ENCODE data around the gene SYNDIG1.

SYNDIG1 gene

DNA sequence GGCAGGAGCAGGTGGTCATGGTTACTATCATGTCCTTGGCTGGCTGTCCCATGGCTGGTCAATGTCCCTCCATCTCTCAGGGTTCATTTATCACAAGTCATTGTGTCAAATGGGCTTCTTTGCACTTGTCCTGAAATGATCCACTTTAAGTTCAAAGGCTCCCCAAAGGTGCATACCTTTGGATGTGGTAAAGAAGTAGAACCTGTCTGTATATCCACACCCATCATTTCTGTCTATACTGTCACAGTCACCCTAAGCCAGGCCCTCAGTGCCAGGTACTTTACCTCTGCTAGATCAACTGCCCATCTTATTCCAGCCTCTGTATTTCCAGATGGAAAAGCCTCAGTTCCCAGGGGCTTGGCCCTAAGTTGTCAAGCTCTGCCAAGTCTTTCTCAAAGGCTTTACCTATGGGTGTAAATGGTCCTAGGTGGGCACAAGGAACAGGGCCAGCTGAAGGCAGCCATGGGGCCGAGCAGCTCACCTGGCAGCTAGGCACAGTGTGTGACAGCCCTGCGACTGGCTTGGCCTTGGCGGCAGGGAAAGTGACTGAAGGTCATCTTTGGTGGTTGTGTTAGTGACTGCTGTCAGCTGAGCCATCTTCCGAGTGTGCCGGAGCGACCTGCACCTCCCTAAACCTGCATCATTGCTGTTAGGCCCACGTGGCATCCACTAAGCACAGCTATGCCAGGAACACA, 198.4 kb downstream of the SYNDIG1 start:
- no peak for DNase-seq (ENCODE audit: low read depth)
- TF ChIP-seq, protein P1, sequence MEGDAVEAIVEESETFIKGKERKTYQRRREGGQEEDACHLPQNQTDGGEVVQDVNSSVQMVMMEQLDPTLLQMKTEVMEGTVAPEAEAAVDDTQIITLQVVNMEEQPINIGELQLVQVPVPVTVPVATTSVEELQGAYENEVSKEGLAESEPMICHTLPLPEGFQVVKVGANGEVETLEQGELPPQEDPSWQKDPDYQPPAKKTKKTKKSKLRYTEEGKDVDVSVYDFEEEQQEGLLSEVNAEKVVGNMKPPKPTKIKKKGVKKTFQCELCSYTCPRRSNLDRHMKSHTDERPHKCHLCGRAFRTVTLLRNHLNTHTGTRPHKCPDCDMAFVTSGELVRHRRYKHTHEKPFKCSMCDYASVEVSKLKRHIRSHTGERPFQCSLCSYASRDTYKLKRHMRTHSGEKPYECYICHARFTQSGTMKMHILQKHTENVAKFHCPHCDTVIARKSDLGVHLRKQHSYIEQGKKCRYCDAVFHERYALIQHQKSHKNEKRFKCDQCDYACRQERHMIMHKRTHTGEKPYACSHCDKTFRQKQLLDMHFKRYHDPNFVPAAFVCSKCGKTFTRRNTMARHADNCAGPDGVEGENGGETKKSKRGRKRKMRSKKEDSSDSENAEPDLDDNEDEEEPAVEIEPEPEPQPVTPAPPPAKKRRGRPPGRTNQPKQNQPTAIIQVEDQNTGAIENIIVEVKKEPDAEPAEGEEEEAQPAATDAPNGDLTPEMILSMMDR (conservative IDR thresholded peaks at IDR 0.05; ENCODE audit: low read depth, low read length) = no peak
- no peak overlapping the region for H3K4me3 ChIP-seq (ENCODE audit: low read depth, low read length)

DNA sequence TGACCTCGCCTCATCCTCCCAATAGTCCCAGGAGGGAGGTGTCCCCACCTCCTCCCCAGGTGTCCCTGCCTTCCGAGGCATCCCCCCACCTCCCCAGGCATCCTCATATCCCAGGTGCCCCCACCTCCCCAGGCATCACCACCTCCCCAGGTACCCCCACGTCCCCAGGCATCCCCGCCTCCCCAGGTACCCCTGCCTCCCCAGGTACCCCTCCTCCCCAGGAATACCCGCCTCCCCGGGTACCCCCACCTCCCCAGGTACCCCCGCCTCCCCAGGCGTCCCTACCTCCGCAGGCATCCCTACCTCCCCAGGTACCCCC, 198.9 kb downstream of the SYNDIG1 start:
- no peak for DNase-seq (ENCODE audit: low read depth)
- H3K4me3 ChIP-seq (ENCODE audit: low read depth, low read length) = no peak overlapping the region
- TF ChIP-seq, protein P1 (conservative IDR thresholded peaks at IDR 0.05; ENCODE audit: low read depth, low read length) = no peak

DNA sequence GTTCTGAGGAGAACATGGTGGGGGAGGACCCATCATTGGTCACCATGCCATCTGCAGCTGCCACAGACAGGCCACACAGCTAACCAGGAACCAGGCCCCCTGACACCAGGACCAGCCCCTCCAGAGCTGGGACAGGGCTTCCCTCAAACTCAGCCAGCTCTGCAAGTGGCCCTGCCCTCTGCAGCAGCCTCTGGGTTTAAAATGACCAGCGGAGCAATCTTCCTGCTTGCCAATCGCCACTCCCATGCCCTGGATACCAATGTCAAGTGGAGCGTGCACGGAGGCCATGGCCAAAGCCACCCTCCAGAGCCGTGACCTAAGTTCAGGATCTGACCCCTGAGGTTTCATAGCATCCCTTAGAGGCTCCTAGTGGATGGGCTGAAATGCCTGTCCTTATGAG, 199.4 kb downstream of the SYNDIG1 start:
- no peak for DNase-seq (ENCODE audit: low read depth)
- TF ChIP-seq, protein P1 (conservative IDR thresholded peaks at IDR 0.05; ENCODE audit: low read depth, low read length) = no peak
- H3K4me3 ChIP-seq (ENCODE audit: low read depth, low read length) = no peak overlapping the region

DNA sequence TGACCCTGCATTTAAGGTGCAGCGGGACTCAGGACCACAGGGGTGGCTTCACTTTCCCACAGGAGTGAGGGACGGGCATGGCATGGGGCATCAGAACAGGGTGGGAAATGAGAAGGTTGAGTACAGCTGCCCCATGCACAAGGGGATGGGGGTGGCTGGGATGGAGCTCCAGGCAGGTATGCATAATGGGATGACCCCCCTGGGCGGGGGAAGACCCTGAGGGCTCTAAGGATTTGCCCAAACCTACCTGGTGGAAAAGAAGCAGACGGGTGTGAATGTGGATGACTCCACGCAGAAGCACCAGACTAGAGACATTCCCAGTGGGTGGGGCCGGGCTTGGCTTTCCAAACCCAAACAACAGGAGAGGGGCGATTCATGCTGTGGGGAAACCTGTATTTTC, 200.3 kb downstream of the SYNDIG1 start:
- H3K4me3 ChIP-seq (ENCODE audit: low read depth, low read length) = no peak overlapping the region
- TF ChIP-seq, protein P1 (conservative IDR thresholded peaks at IDR 0.05; ENCODE audit: low read depth, low read length) = no peak
- DNase-seq (ENCODE audit: low read depth) = no peak

DNA sequence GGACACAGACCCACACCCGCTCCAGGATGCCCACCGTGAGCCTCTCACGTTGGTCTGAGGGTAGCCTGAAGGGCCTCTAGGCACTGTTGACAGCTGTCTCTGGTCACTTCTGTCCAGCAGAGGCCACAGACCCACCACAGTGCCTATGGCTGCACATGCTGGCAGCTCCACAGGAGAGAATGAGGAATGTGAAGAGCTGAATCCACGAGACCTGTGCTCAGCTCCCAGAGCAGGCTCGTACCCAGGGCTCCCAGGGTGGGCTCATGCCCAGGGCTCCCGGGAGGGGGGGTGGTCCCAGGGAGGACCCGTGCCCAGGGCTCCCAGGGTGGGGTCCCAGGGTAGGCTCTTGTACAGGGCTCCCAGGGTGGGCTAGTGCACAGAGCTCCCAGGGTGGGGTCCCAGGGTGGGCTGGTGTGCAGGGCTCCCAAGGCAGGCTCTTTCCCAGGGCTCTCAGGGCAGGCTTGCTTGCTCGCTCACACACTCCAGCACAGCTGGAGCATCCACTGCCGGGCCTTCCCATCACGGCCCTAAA, 201.0 kb downstream of the SYNDIG1 start:
- TF ChIP-seq, protein P1 (conservative IDR thresholded peaks at IDR 0.05; ENCODE audit: low read depth, low read length) = no peak
- no peak for DNase-seq (ENCODE audit: low read depth)

DNA sequence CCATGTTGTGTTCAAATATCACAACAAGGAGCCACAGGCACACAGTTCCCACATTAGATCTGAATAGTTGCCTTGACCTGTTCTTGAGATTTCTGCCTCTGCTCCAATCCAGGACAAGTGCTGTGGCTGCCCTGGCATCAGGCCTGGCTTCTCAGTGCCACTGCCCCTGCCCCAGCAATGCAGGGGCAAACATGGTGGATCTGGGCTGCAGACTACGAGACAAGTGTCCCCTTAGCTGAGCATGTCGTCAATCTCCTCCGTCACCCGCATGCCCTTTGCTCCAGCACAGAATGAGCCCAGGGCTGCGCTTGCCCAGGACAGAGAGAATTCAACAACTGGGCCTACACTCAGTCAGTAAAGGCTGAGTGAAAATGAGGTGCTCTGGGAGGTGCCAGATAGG, 201.6 kb downstream of the SYNDIG1 start:
- H3K4me3 ChIP-seq (ENCODE audit: low read depth, low read length) = no peak overlapping the region
- TF ChIP-seq, protein P1 (conservative IDR thresholded peaks at IDR 0.05; ENCODE audit: low read depth, low read length) = no peak
- DNase-seq (ENCODE audit: low read depth) = no peak

More for the DNA sequence above, 201.0 kb downstream of the SYNDIG1 start:
- no peak overlapping the region for H3K4me3 ChIP-seq (ENCODE audit: low read depth, low read length)

All from choroid plexus epithelial cell (primary cell).